A549 (cell line): ENCODE results near the gene TMEM37.

ENCODE experiments used
- CEBPB ChIP-seq, 2 experiments: fragments of >200 bp in 1 of 2; sonication (Bioruptor Twin) in 1 of 2; formaldehyde crosslinking in 1 of 2; IDR thresholded peaks; 2 replicates each; pipeline ENCODE4 v1.6.1; 2012 to 2016
- CHD2 ChIP-seq: fragments of 150-350 bp; IDR thresholded peaks from 2 replicates; pipeline ENCODE4 v1.6.1; 2014; ENCODE audit warnings: low read length; ENCODE audit not compliant: partially characterized antibody
- FOXS1 ChIP-seq: fragments of 250-450 bp; sonication (Bioruptor Pico); IDR thresholded peaks from 2 replicates; pipeline ENCODE4 v1.5.0; 2020; ENCODE audit warnings: mild to moderate bottlenecking, moderate library complexity
- MYC ChIP-seq: IDR thresholded peaks from 2 replicates; pipeline ENCODE4 v1.6.1; 2012; ENCODE audit warnings: mild to moderate bottlenecking, inconsistent platforms, low read length, improper control_type of control experiment, borderline replicate concordance
- TP53 ChIP-seq: fragments of 250-450 bp; sonication (Bioruptor Pico); IDR thresholded peaks from 2 replicates; pipeline ENCODE4 v1.5.0; 2021; ENCODE audit warnings: mild to moderate bottlenecking, moderate library complexity
- TF ChIP-seq, protein P1 (sequence below): fragments of >200 bp; sonication (Bioruptor Twin); formaldehyde crosslinking; IDR thresholded peaks from 3 replicates; pipeline ENCODE4 v1.5.1; 2016
- TF ChIP-seq, protein P2 (sequence below): IDR thresholded peaks from 2 replicates; pipeline ENCODE4 v1.6.1; 2012
- TF ChIP-seq, protein P3 (sequence below): fragments of >200 bp; sonication (Bioruptor Twin); formaldehyde crosslinking; IDR thresholded peaks from 3 replicates; pipeline ENCODE4 v1.6.1; 2016
- TF ChIP-seq, protein P4 (sequence below): fragments of 150-350 bp; IDR thresholded peaks from 2 replicates; pipeline ENCODE4 v1.6.1; 2014; ENCODE audit warnings: low read depth, mild to moderate bottlenecking, low read length

DNA sequence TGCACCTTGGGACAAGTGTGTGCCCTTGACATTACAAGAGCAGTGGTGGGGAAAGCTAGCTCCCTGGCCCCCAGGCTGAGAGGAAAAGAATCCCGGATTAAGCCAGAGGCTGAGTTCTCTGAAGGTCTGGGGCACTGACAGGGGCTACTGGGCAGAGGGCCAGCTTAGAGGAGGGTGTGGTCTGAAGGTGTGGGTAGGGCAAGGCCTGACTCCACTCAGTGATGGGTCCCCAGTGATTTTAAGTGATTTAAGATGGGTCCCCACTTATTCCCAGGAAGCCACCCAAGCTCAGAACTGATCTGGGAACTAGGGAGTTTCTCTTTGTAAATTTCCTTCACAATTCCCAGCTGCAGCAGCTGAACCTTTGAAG is 8.8 kb downstream of the TMEM37 start:
- TF ChIP-seq, protein P1, sequence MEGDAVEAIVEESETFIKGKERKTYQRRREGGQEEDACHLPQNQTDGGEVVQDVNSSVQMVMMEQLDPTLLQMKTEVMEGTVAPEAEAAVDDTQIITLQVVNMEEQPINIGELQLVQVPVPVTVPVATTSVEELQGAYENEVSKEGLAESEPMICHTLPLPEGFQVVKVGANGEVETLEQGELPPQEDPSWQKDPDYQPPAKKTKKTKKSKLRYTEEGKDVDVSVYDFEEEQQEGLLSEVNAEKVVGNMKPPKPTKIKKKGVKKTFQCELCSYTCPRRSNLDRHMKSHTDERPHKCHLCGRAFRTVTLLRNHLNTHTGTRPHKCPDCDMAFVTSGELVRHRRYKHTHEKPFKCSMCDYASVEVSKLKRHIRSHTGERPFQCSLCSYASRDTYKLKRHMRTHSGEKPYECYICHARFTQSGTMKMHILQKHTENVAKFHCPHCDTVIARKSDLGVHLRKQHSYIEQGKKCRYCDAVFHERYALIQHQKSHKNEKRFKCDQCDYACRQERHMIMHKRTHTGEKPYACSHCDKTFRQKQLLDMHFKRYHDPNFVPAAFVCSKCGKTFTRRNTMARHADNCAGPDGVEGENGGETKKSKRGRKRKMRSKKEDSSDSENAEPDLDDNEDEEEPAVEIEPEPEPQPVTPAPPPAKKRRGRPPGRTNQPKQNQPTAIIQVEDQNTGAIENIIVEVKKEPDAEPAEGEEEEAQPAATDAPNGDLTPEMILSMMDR, result no peak
- TF ChIP-seq, protein P2, sequence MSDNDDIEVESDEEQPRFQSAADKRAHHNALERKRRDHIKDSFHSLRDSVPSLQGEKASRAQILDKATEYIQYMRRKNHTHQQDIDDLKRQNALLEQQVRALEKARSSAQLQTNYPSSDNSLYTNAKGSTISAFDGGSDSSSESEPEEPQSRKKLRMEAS, result no peak
- TF ChIP-seq, protein P3, sequence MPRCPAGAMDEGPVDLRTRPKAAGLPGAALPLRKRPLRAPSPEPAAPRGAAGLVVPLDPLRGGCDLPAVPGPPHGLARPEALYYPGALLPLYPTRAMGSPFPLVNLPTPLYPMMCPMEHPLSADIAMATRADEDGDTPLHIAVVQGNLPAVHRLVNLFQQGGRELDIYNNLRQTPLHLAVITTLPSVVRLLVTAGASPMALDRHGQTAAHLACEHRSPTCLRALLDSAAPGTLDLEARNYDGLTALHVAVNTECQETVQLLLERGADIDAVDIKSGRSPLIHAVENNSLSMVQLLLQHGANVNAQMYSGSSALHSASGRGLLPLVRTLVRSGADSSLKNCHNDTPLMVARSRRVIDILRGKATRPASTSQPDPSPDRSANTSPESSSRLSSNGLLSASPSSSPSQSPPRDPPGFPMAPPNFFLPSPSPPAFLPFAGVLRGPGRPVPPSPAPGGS, result no peak
- no peak for TF ChIP-seq CEBPB (IDR thresholded peaks at IDR 0.05)
- TF ChIP-seq, protein P4, sequence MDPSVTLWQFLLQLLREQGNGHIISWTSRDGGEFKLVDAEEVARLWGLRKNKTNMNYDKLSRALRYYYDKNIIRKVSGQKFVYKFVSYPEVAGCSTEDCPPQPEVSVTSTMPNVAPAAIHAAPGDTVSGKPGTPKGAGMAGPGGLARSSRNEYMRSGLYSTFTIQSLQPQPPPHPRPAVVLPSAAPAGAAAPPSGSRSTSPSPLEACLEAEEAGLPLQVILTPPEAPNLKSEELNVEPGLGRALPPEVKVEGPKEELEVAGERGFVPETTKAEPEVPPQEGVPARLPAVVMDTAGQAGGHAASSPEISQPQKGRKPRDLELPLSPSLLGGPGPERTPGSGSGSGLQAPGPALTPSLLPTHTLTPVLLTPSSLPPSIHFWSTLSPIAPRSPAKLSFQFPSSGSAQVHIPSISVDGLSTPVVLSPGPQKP, result no peak
- TF ChIP-seq CHD2, result no peak
- no peak for TF ChIP-seq MYC
- TF ChIP-seq TP53 (CRISPR knock-in tag), result no peak
- TF ChIP-seq FOXS1 (CRISPR knock-in tag), result no peak
